Activated CD8-positive, alpha-beta T cell treated with anti-CD3 and anti-CD28 coated beads for 36 hours (primary cell): Measurements from ENCODE around the gene FBXO46. TPM values are rescaled to one million over a fixed set of nuclear protein-coding genes. Genes with fewer than 3 reads are reported as not detected.
A peak's percentile ranks its signal among the peaks of the same experiment; 100 is the strongest.

Source experiments
- ATAC-seq: fragments of 200-7000 bp; cut with Tn5 transposase; one replicate; pipeline ENCODE4 v1.10.0; 2021; ENCODE audit warnings: mild to moderate bottlenecking, moderate library complexity
- CTCF ChIA-PET: fragments of 350-600 bp; sonication (Branson Sonifier 250); formaldehyde crosslinking; loops from one replicate; lab custom pipeline; 2021; ENCODE audit warnings: antibody characterized with exemption; lab: Charles Lee
- POLR2A ChIA-PET: fragments of 350-600 bp; sonication (Branson Sonifier 250); formaldehyde crosslinking; loops from one replicate; lab custom pipeline; 2021; ENCODE audit warnings: antibody characterized with exemption; lab: Charles Lee
- DNase-seq: peaks from one replicate; pipeline ENCODE4 v3.0.0-alpha.2; 2020
- H3K27ac Mint-ChIP-seq: one replicate; pipeline ENCODE4 v1.8.0; 2021; ENCODE audit warnings: mild to moderate bottlenecking, mixed read lengths
- H3K27me3 Mint-ChIP-seq: one replicate; pipeline ENCODE4 v1.8.0; 2021; ENCODE audit warnings: mixed read lengths
- H3K36me3 Mint-ChIP-seq: one replicate; pipeline ENCODE4 v1.8.0; 2021; ENCODE audit warnings: low read depth, mixed read lengths
- H3K4me1 Mint-ChIP-seq: one replicate; pipeline ENCODE4 v1.8.0; 2021; ENCODE audit warnings: low read depth, mixed read lengths
- H3K4me3 Mint-ChIP-seq: one replicate; pipeline ENCODE4 v1.8.0; 2021; ENCODE audit warnings: mild to moderate bottlenecking, moderate library complexity, mixed read lengths
- H3K9me3 Mint-ChIP-seq: one replicate; pipeline ENCODE4 v1.8.0; 2021; ENCODE audit warnings: mixed read lengths
- CTCF ChIP-seq: fragments of 200-600 bp; IDR thresholded peaks from one replicate; pipeline ENCODE4 v1.8.0; 2022; ENCODE audit warnings: antibody characterized with exemption, mild to moderate bottlenecking
- intact Hi-C: fragments of 100-400 bp; cut with micrococcal nuclease; formaldehyde crosslinking; loops from one replicate; pipeline ENCODE4 v1.10.0; 2022
- total RNA-seq, 2 experiments: library from RNA; stranded (reverse); gene quantifications; one replicate each; pipeline ENCODE4 v1.2.3, GENCODE V29; 2021

FBXO46 gene
- total RNA-seq, 2 experiments from 2014 or later, result 28.6 to 34.7 TPM

GRCh38 chr19:45717131-45717982 is 13.3 kb downstream of the FBXO46 start:
- no peaks in the 10 kb centered on the region for H3K9me3 Mint-ChIP-seq
- peak overlapping the region; percentile 93 for H3K27ac Mint-ChIP-seq
- H3K36me3 Mint-ChIP-seq, result peaks cover 23% of the 10 kb centered on the region
- ATAC-seq (peak; percentile 97), DNase-seq (peak; percentile 99)
- ChIA-PET POLR2A (interaction anchor here (0.6 to 5.1 kb wide), 10 partner anchors 9 to 76 kb away, joined by 3 to 40 read pairs (median 4); partner anchors contain the start of genes FBXO46, QPCTL and SNRPD2), CTCF (interaction anchor here (0.6 to 4.8 kb wide), 12 partner anchors 8 to 239 kb away, joined by 3 to 62 read pairs (median 4); partner anchors contain the start of genes FBXO46, QPCTL, SIX5 and SNRPD2)
- intact Hi-C loops, result no loop called here
- peak overlapping the region; percentile 95 for H3K4me3 Mint-ChIP-seq
- H3K27me3 Mint-ChIP-seq, result no peaks in the 10 kb centered on the region
- TF ChIP-seq CTCF, result no peak
- peaks cover 33% of the 10 kb centered on the region for H3K4me1 Mint-ChIP-seq

- H3K36me3 Mint-ChIP-seq, result peaks cover 23% of the 10 kb centered on the region
- DNase-seq (peak; percentile 19), ATAC-seq (no peak)
- H3K4me1 Mint-ChIP-seq, result peaks cover 33% of the 10 kb centered on the region
- ChIA-PET CTCF (interaction anchor here (0.8 to 4.8 kb wide), 9 partner anchors 9 to 122 kb away, joined by 3 to 62 read pairs (median 5); partner anchors contain the start of genes FBXO46, QPCTL, SIX5 and SNRPD2), POLR2A (interaction anchor here (0.6 to 5.1 kb wide), 12 partner anchors 10 to 75 kb away, joined by 3 to 40 read pairs (median 4); partner anchors contain the start of genes FBXO46, QPCTL and SNRPD2)
- no peaks in the 10 kb centered on the region for H3K9me3 Mint-ChIP-seq
- no peak for TF ChIP-seq CTCF
- peak overlapping the region; percentile 95 for H3K4me3 Mint-ChIP-seq
- no peaks in the 10 kb centered on the region for H3K27me3 Mint-ChIP-seq
- peak overlapping the region; percentile 93 for H3K27ac Mint-ChIP-seq
- intact Hi-C loops, result no loop called here
These were observed 14.2 kb downstream of the FBXO46 start for GRCh38 chr19:45716359-45717130.

GRCh38 chr19:45715139-45715538 is 15.6 kb downstream of the FBXO46 start:
- H3K9me3 Mint-ChIP-seq, result no peaks in the 10 kb centered on the region
- intact Hi-C loops, result no loop called here
- no peak overlapping the region for H3K4me3 Mint-ChIP-seq
- DNase-seq (no peak), ATAC-seq (no peak)
- POLR2A ChIA-PET, result interaction anchor here (2.0 to 5.1 kb wide), 3 partner anchors 15 to 22 kb away, joined by 6 to 40 read pairs (median 9); partner anchors contain the start of genes QPCTL and SNRPD2
- TF ChIP-seq CTCF, result no peak
- H3K27me3 Mint-ChIP-seq, result no peaks in the 10 kb centered on the region
- peaks cover 39% of the 10 kb centered on the region for H3K4me1 Mint-ChIP-seq
- CTCF ChIA-PET, result interaction anchor here (0.8 to 4.8 kb wide), 6 partner anchors 8 to 102 kb away, joined by 3 to 62 read pairs (median 4); partner anchors contain the start of genes FBXO46, QPCTL and SNRPD2
- peaks cover 24% of the 10 kb centered on the region for H3K36me3 Mint-ChIP-seq
- peak overlapping the region; percentile 1 for H3K27ac Mint-ChIP-seq

- TF ChIP-seq CTCF, result no peak
- DNase-seq, result no peak
- Mint-ChIP-seq H3K27me3 (no peaks in the 10 kb centered on the region), H3K4me1 (peaks cover 33% of the 10 kb centered on the region), H3K9me3 (no peaks in the 10 kb centered on the region), H3K27ac (no peak overlapping the region), H3K36me3 (peaks cover 16% of the 10 kb centered on the region), H3K4me3 (no peak overlapping the region)
- ChIA-PET POLR2A (interaction anchor here (1.1 to 1.6 kb wide), 3 partner anchors 9 to 19 kb away, joined by 3 to 4 read pairs (median 4); no protein-coding TSS in a partner anchor), CTCF (no interaction called here)
- ATAC-seq, result no peak
- intact Hi-C loops, result no loop called here
These were observed 17.6 kb downstream of the FBXO46 start for GRCh38 chr19:45713141-45713540.
